Trophoblast cell (in vitro differentiated cells and primary cell): ENCODE results near the gene CACNA1H.

ENCODE experiments used
- DNase-seq, 2 donors: peaks; one replicate each; pipeline ENCODE4 v3.0.0-alpha.2; 2016
- H2AFZ ChIP-seq: 2 replicates; pipeline ENCODE4 v1.6.1; 2013; ENCODE audit warnings: low read length, moderate library complexity, mild to moderate bottlenecking; ENCODE audit not compliant: insufficient read depth, poor library complexity
- H2AK5ac ChIP-seq: 2 replicates; pipeline ENCODE4 v1.6.1; 2013; ENCODE audit warnings: mild to moderate bottlenecking, low read length
- H2BK120ac ChIP-seq: 2 replicates; pipeline ENCODE4 v1.6.1; 2013; ENCODE audit warnings: low read length, mild to moderate bottlenecking, moderate library complexity; ENCODE audit not compliant: insufficient read depth, poor library complexity
- H2BK12ac ChIP-seq: 2 replicates; pipeline ENCODE4 v1.6.1; 2013; ENCODE audit warnings: mild to moderate bottlenecking, low read length, moderate library complexity
- H2BK5ac ChIP-seq: 2 replicates; pipeline ENCODE4 v1.6.1; 2013; ENCODE audit warnings: low read length, low read depth, moderate library complexity, mild to moderate bottlenecking; ENCODE audit not compliant: poor library complexity
- H3K14ac ChIP-seq: 2 replicates; pipeline ENCODE4 v1.6.1; 2013; ENCODE audit warnings: mild to moderate bottlenecking, low read length
- H3K18ac ChIP-seq: 2 replicates; pipeline ENCODE4 v1.6.1; 2013; ENCODE audit warnings: mild to moderate bottlenecking, low read length
- H3K23ac ChIP-seq: 2 replicates; pipeline ENCODE4 v1.6.1; 2013; ENCODE audit warnings: low read length
- H3K27ac ChIP-seq: 2 replicates; pipeline ENCODE4 v1.5.1; 2013; ENCODE audit warnings: low read depth, mild to moderate bottlenecking, inconsistent platforms, low read length, moderate library complexity
- H3K27me3 ChIP-seq: 2 replicates; pipeline ENCODE4 v1.6.1; 2013; ENCODE audit warnings: inconsistent platforms, mild to moderate bottlenecking, low read length, moderate library complexity; ENCODE audit not compliant: insufficient read depth
- H3K36me3 ChIP-seq, 2 experiments: 1 replicate in 1 of 2; 2 replicates in 1 of 2; pipeline ENCODE4 v1.6.1; 2013; ENCODE audit warnings: low read length in 2 of 2, mild to moderate bottlenecking in 2 of 2, moderate library complexity in 1 of 2; ENCODE audit not compliant: insufficient read depth in 2 of 2, control insufficient read depth in 1 of 2
- H3K4ac ChIP-seq: 2 replicates; pipeline ENCODE4 v1.6.1; 2013; ENCODE audit warnings: low read depth, mild to moderate bottlenecking, low read length, moderate library complexity
- H3K4me1 ChIP-seq, 2 experiments: 1 replicate in 1 of 2; 2 replicates in 1 of 2; pipeline ENCODE4 v1.6.1; 2013; ENCODE audit warnings: low read length in 2 of 2, mild to moderate bottlenecking in 2 of 2, moderate library complexity in 1 of 2; ENCODE audit not compliant: insufficient read depth in 2 of 2, control insufficient read depth in 1 of 2
- H3K4me2 ChIP-seq: 2 replicates; pipeline ENCODE4 v1.6.1; 2013; ENCODE audit warnings: inconsistent platforms, mild to moderate bottlenecking, low read length, moderate library complexity
- H3K4me3 ChIP-seq: 2 replicates; pipeline ENCODE4 v1.5.1; 2013; ENCODE audit warnings: mild to moderate bottlenecking, low read depth, low read length, inconsistent platforms
- H3K79me1 ChIP-seq: one replicate; pipeline ENCODE4 v1.6.1; 2013; ENCODE audit warnings: low read length
- H3K79me2 ChIP-seq: 2 replicates; pipeline ENCODE4 v1.6.1; 2013; ENCODE audit warnings: low read length, mild to moderate bottlenecking; ENCODE audit not compliant: control insufficient read depth, insufficient read depth, poor library complexity
- H3K9ac ChIP-seq: 2 replicates; pipeline ENCODE4 v1.6.1; 2013; ENCODE audit warnings: mild to moderate bottlenecking, low read length
- H3K9me3 ChIP-seq: 2 replicates; pipeline ENCODE4 v1.6.1; 2013; ENCODE audit warnings: low read depth, mild to moderate bottlenecking, control low read depth, inconsistent platforms, low read length; ENCODE audit not compliant: insufficient read depth
- H4K12ac ChIP-seq: 2 replicates; pipeline ENCODE4 v1.6.1; 2013; ENCODE audit warnings: low read depth, mild to moderate bottlenecking, low read length, moderate library complexity
- H4K8ac ChIP-seq: 2 replicates; pipeline ENCODE4 v1.6.1; 2013; ENCODE audit warnings: low read depth, mild to moderate bottlenecking, low read length, moderate library complexity
- H4K91ac ChIP-seq: one replicate; pipeline ENCODE4 v1.6.1; 2013; ENCODE audit warnings: low read depth, mild to moderate bottlenecking, low read length, moderate library complexity
- WGBS: extraction: QIAGEN DNeasy Blood & Tissue Kit; methylation state at CpG from one replicate; pipeline ENCODE4 v1.1.7; 2013; ENCODE audit warnings: missing lambda C conversion rate; ENCODE audit not compliant: insufficient read length, insufficient coverage; ENCODE audit errors: extremely low coverage; 5-methylcytosine and 5-hydroxymethylcytosine counted together

The CACNA1H gene

GRCh38 chr16:1172651-1173050, 19.7 kb downstream of the CACNA1H start:
- Histone ChIP-seq H3K4me3 (no peak overlapping the region), H2AFZ (no peak overlapping the region), H2AK5ac (no peak overlapping the region), H4K12ac (no peak overlapping the region), H3K9ac (no peak overlapping the region), H3K18ac (no peak overlapping the region), H3K79me2 (no peaks in the 10 kb centered on the region), H3K4me1 (no peaks in the 10 kb centered on the region), H2BK12ac (no peak overlapping the region), H4K8ac (no peak overlapping the region), H3K27me3 (no peaks in the 10 kb centered on the region), H2BK120ac (no peak overlapping the region), H3K36me3 (no peaks in the 10 kb centered on the region), H3K23ac (no peak overlapping the region), H3K14ac (no peak overlapping the region), H2BK5ac (no peak overlapping the region), H4K91ac (no peak overlapping the region), H3K79me1 (no peaks in the 10 kb centered on the region), H3K4me2 (no peak overlapping the region), H3K4ac (no peak overlapping the region), H3K9me3 (peaks cover 4% of the 10 kb centered on the region), H3K27ac (no peak overlapping the region)
- WGBS = no CpG with 5 or more reads among the region's 13 CpGs
- no peak for DNase-seq

GRCh38 chr16:1173788-1174451, 21.0 kb downstream of the CACNA1H start:
- no peaks in the 10 kb centered on the region for H3K4me1 ChIP-seq

DNA sequence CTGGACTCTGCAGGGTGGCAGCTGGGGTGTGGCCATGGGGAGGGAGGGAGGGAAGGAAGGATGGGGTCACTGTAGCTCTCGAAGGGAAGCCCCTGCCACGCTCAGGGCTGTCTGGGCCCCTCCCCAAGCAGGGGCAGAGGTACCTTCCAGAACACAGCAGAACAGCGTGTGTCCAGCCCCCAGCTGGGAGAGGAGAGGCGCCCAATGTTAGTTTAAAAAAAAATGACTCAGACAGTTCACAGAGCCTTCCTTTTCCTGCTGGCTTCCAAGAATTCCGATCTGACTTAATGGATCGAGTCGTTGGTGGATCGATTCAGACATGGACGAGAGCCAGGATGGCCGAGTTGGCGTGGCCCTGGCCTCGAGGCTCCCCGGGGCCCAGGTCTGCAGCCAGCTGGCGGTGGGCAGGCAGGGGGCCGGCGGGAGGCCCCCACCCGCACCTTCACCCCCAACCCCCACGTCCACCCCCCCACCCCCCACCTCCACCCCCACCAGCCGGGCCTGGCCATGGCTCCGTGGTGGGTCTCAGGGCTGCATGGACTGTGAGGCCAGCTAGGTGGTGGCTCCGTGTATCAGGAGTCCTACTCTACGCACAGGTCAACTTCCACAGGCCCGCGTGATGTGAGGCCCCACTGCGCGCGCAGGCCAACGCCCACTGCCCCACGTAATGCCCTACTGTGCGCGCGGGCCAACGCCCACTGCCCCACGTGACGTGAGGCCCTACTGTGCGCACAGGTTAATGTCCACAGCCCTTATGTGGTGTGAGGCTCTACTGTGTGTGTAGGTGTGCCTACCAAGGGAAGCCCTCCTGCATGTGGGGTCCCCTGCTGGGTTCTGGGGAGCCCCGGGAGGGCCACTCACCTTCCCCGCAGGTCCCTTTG, 21.8 kb downstream of the CACNA1H start:
- Histone ChIP-seq H3K18ac (no peak overlapping the region), H3K79me2 (no peaks in the 10 kb centered on the region), H3K27me3 (no peaks in the 10 kb centered on the region), H2AFZ (no peak overlapping the region), H3K36me3 (no peaks in the 10 kb centered on the region), H4K91ac (no peak overlapping the region), H4K8ac (no peak overlapping the region), H2AK5ac (no peak overlapping the region), H3K4ac (no peak overlapping the region), H3K4me3 (peak overlapping the region; percentile 34), H3K14ac (no peak overlapping the region), H2BK12ac (no peak overlapping the region), H3K27ac (no peak overlapping the region), H2BK5ac (no peak overlapping the region), H3K23ac (no peak overlapping the region), H3K4me1 (no peaks in the 10 kb centered on the region), H3K9ac (no peak overlapping the region), H3K4me2 (no peak overlapping the region), H2BK120ac (no peak overlapping the region), H3K9me3 (peaks cover 4% of the 10 kb centered on the region), H4K12ac (no peak overlapping the region), H3K79me1 (no peaks in the 10 kb centered on the region)
- WGBS = no CpG with 5 or more reads among the region's 38 CpGs
- no peak for DNase-seq

More at GRCh38 chr16:1173788-1174451, 21.0 kb downstream of the CACNA1H start:
- Histone ChIP-seq H4K91ac (no peak overlapping the region), H2BK5ac (no peak overlapping the region), H3K14ac (no peak overlapping the region), H2AFZ (no peak overlapping the region), H2BK12ac (no peak overlapping the region), H2AK5ac (no peak overlapping the region), H3K4ac (no peak overlapping the region), H3K4me2 (no peak overlapping the region), H3K9ac (no peak overlapping the region), H3K79me2 (no peaks in the 10 kb centered on the region), H3K9me3 (peaks cover 4% of the 10 kb centered on the region), H3K36me3 (no peaks in the 10 kb centered on the region), H3K27ac (no peak overlapping the region), H3K4me3 (no peak overlapping the region), H4K8ac (no peak overlapping the region), H3K79me1 (no peaks in the 10 kb centered on the region), H3K23ac (no peak overlapping the region), H4K12ac (no peak overlapping the region), H3K18ac (no peak overlapping the region), H2BK120ac (no peak overlapping the region), H3K27me3 (no peaks in the 10 kb centered on the region)
- WGBS = no CpG with 5 or more reads among the region's 14 CpGs
- no peak for DNase-seq

DNA sequence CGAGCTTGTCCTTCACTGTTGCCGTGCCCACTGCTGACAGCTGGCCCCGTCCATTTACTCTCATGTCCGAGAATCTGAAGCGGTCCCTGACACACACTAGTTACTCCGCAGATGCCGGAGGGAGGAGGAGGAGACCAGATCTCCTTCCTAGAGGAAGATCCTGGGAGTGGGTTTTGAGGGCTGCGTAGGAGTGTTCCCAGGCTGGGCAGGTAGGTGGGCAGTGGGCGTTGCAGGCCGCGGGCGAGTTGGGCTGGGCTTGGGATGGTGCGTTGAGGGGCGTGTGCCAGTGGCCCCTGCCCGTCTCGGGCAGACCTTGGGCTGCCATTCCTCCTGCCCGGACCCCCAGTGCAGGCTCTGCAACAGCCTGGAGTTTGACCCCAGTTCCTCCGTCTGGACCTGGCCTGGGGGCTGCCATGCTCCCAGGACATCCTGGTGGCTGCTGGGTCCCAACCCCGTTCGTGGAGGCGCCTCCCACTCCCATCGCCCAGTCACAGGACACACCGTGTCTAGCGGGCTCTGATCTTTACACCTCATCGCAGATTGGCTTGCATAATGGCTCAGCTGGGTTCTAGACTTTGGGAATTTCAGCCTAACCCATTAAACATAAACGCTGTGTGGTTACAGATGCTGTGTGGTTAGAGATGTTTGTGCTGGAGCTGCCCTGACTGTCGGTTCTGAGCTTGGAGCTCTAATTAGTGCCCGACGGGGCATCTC, 22.8 kb downstream of the CACNA1H start:
- Histone ChIP-seq H3K9ac (no peak overlapping the region), H3K36me3 (no peaks in the 10 kb centered on the region), H4K91ac (no peak overlapping the region), H3K79me1 (no peaks in the 10 kb centered on the region), H3K9me3 (peaks cover 2% of the 10 kb centered on the region), H3K4ac (no peak overlapping the region), H2AFZ (no peak overlapping the region), H3K18ac (no peak overlapping the region), H4K8ac (no peak overlapping the region), H2BK12ac (no peak overlapping the region), H3K79me2 (no peaks in the 10 kb centered on the region), H2BK120ac (no peak overlapping the region), H4K12ac (no peak overlapping the region), H2AK5ac (no peak overlapping the region), H2BK5ac (no peak overlapping the region), H3K27ac (no peak overlapping the region), H3K14ac (no peak overlapping the region), H3K4me2 (no peak overlapping the region), H3K23ac (no peak overlapping the region), H3K4me1 (no peaks in the 10 kb centered on the region), H3K27me3 (no peaks in the 10 kb centered on the region), H3K4me3 (no peak overlapping the region)
- no peak for DNase-seq
- WGBS = no CpG with 5 or more reads among the region's 29 CpGs
